K562 (cell line): ENCODE data around the gene SNCB. TPM values are rescaled to one million over a fixed set of nuclear protein-coding genes. Genes with fewer than 3 reads are reported as not detected.

Source experiments
- CSDE1 ChIP-seq, 2 experiments: fragments of 450-650 bp; IDR thresholded peaks; 2 replicates each; pipeline ENCODE4 v1.6.1; 2016; ENCODE audit warnings: mild to moderate bottlenecking in 1 of 2
- CTCF ChIP-seq, 3 experiments: IDR thresholded peaks in 2 of 3; conservative IDR thresholded peaks in 1 of 3; 2 replicates each; pipeline ENCODE4 v1.5.1; 2011 to 2012; ENCODE audit warnings: low read length in 3 of 3, mild to moderate bottlenecking in 3 of 3, control low read depth in 2 of 3, improper control_type of control experiment in 1 of 3, inconsistent platforms in 1 of 3, low read depth in 1 of 3, mixed read lengths in 1 of 3, moderate library complexity in 1 of 3; ENCODE audit not compliant: insufficient read depth in 2 of 3
- DPF2 ChIP-seq: fragments of 450-650 bp; IDR thresholded peaks from 2 replicates; pipeline ENCODE4 v1.6.1; 2016
- FOXK1 ChIP-seq: sonication (generic); formaldehyde crosslinking; IDR thresholded peaks from 2 replicates; pipeline ENCODE4 v1.8.0; 2022; ENCODE audit warnings: missing genetic modification reagents, mild to moderate bottlenecking, borderline replicate concordance
- HDGF ChIP-seq: fragments of 450-650 bp; IDR thresholded peaks from 2 replicates; pipeline ENCODE4 v1.6.1; 2016
- MYC ChIP-seq, 2 experiments: fragments of 250-450 bp in 1 of 2; sonication (Bioruptor Pico) in 1 of 2; IDR thresholded peaks; 2 replicates each; pipeline versions ENCODE4 v1.5.1 to v1.6.1; 2012 to 2021; ENCODE audit warnings: low read depth in 2 of 2, borderline replicate concordance in 1 of 2, improper control_type of control experiment in 1 of 2, low read length in 1 of 2, mild to moderate bottlenecking in 1 of 2, moderate library complexity in 1 of 2
- RB1 ChIP-seq: fragments of 450-650 bp; IDR thresholded peaks from 2 replicates; pipeline ENCODE4 v1.6.1; 2017; ENCODE audit warnings: low read depth, mild to moderate bottlenecking
- SPI1 ChIP-seq: IDR thresholded peaks from 2 replicates; pipeline ENCODE4 v1.6.1; 2011; ENCODE audit warnings: low read depth, low read length, control low read depth, borderline replicate concordance
- SRF ChIP-seq, 2 experiments: fragments of 250-450, 450-650 bp in 1 of 2; sonication (Bioruptor Pico) in 1 of 2; sonication (generic) in 1 of 2; formaldehyde crosslinking; IDR thresholded peaks; 2 replicates each; pipeline versions ENCODE4 v1.5.0 to v1.5.1; 2020 to 2022; ENCODE audit warnings: mild to moderate bottlenecking in 1 of 2, missing genetic modification reagents in 1 of 2
- TEAD1 ChIP-seq, 2 experiments: fragments of 450-650 bp in 1 of 2; sonication (generic) in 1 of 2; formaldehyde crosslinking; IDR thresholded peaks; 2 replicates each; pipeline versions ENCODE4 v1.4.0 to v1.8.0; 2020 to 2022; ENCODE audit warnings: mild to moderate bottlenecking in 2 of 2, missing genetic modification reagents in 1 of 2
- TEAD4 ChIP-seq, 2 experiments: sonication (generic) in 1 of 2; formaldehyde crosslinking in 1 of 2; IDR thresholded peaks; 2 replicates each; pipeline versions ENCODE4 v1.6.1 to v1.8.0; 2012 to 2022; ENCODE audit warnings: borderline replicate concordance in 1 of 2, inconsistent platforms in 1 of 2, low read length in 1 of 2, mild to moderate bottlenecking in 1 of 2, missing genetic modification reagents in 1 of 2
- TRIM25 ChIP-seq: fragments of 450-650 bp; IDR thresholded peaks from 2 replicates; pipeline ENCODE4 v1.7.0; 2016; ENCODE audit warnings: borderline replicate concordance
- ZNF121 ChIP-seq: sonication (generic); formaldehyde crosslinking; conservative IDR thresholded peaks from 2 replicates; pipeline ENCODE4 v1.8.0; 2022; ENCODE audit warnings: missing genetic modification reagents
- ZNF263 ChIP-seq: sonication (generic); formaldehyde crosslinking; IDR thresholded peaks from 2 replicates; pipeline ENCODE4 v1.8.0; 2022; ENCODE audit warnings: mild to moderate bottlenecking, missing genetic modification reagents, borderline replicate concordance
- ZNF592 ChIP-seq: fragments of 450-650 bp; IDR thresholded peaks from 2 replicates; pipeline ENCODE4 v1.6.1; 2017; ENCODE audit warnings: antibody characterized with exemption, mild to moderate bottlenecking
- polyA plus RNA-seq, 8 experiments: library from polyadenylated mRNA; depleted of rRNA in 4 of 8; stranded (reverse) in 5 of 8; unstranded in 3 of 8; fragments of >200 nt; fragmentation: Nextera tagmentation in 2 of 8; fragmentation: Illumina TruSeq in 1 of 8; extraction: Ambion mirVana in 2 of 8; extraction: Trizol in 1 of 8; gene quantifications; 2 replicates each; pipeline versions ENCODE4 v1.2.1 to v1.2.3, GENCODE V29; 2011 to 2014; ENCODE audit warnings: inconsistent platforms in 1 of 8, missing spikeins in 1 of 8
- total RNA-seq, 7 experiments: library from RNA; depleted of rRNA in 6 of 7; stranded (reverse); fragments of >200 nt in 6 of 7; fragmentation: Illumina TruSeq in 2 of 7; extraction: Trizol in 2 of 7; gene quantifications; 2 replicates each; pipeline versions ENCODE4 v1.2.1 to v1.2.3, GENCODE V29; 2011 to 2021; ENCODE audit warnings: low replicate concordance in 1 of 7

Gene SNCB
- total and polyA plus RNA-seq, 9 of the 15 experiments (the other 6 are each of a cell fraction or from before 2014, with no cell fraction given) = not detected

GRCh38 chr5:176675676-176676360, 45.5 kb upstream of the SNCB start (continued):
- TF ChIP-seq TRIM25 (peak; percentile 41; the same call in 1 of the 2 replicates), MYC (IDR thresholded peaks at IDR 0.05; ENCODE audit: low read depth, low read length) (no peak), MYC (CRISPR knock-in tag; IDR thresholded peaks at IDR 0.05; ENCODE audit: borderline replicate concordance, low read depth) (no peak), ZNF121 (CRISPR knock-in tag) (peak; percentile 63), ZNF592 (peak; percentile 55), TEAD4 (IDR thresholded peaks at IDR 0.05; ENCODE audit: low read length) (peak; percentile 95), TEAD4 (CRISPR knock-in tag; IDR thresholded peaks at IDR 0.05; ENCODE audit: borderline replicate concordance) (peak; percentile 96), RB1 (0 out of 2 replicates have a peak, but pooled peaks have one; percentile 45), TEAD1 (CRISPR knock-in tag; IDR thresholded peaks at IDR 0.05) (peak; percentile 99 to 100), ZNF263 (CRISPR knock-in tag) (peak; percentile 24; the same call in 1 of the 2 replicates), HDGF (no peak), FOXK1 (CRISPR knock-in tag) (no peak), SRF (CRISPR knock-in tag; IDR thresholded peaks at IDR 0.05) (peak in 1 of 2 experiments; percentile 60; a peak in 1 of 4 replicates), CSDE1 (IDR thresholded peaks at IDR 0.05) (0 out of 4 replicates have a peak, but pooled peaks of 1 of the 2 experiments have one; percentile 44), SPI1 (peak; percentile 67; the same call in 1 of the 2 replicates), CTCF (IDR thresholded peaks at IDR 0.05 in 2 of 3, conservative IDR thresholded peaks at IDR 0.05 in 1 of 3; ENCODE audit: insufficient read depth in 2 of 3, low read depth in 1 of 3, low read length in 3 of 3) (peak; percentile 78 to 82 (median 79)), DPF2 (peak; percentile 66; the same call in 1 of the 2 replicates)
